Measurements from ENCODE around the gene STARD6. TPM values are rescaled to one million over a fixed set of nuclear protein-coding genes. Genes with fewer than 3 reads are reported as not detected.

STARD6 gene
- total RNA-seq, 1 donor from 2014 or later: not detected

GRCh38 chr18:54382076-54382475, 24.4 kb upstream of the STARD6 start:
- no peaks in the 10 kb centered on the region for H3K4me1 Mint-ChIP-seq
- H3K4me3 Mint-ChIP-seq: no peak overlapping the region
- H3K9me3 Mint-ChIP-seq: no peaks in the 10 kb centered on the region
- DNase-seq: no peak
- intact Hi-C loops (cut with micrococcal nuclease): no loop called here
- no peak overlapping the region for H3K27ac Mint-ChIP-seq
- peaks cover 10% of the 10 kb centered on the region for H3K36me3 Mint-ChIP-seq (ENCODE audit: low read depth)
- no peaks in the 10 kb centered on the region for H3K27me3 Mint-ChIP-seq

- Mint-ChIP-seq H3K9me3 (no peaks in the 10 kb centered on the region), H3K27ac (no peak overlapping the region), H3K36me3 (ENCODE audit: low read depth) (peaks cover 10% of the 10 kb centered on the region), H3K4me1 (no peaks in the 10 kb centered on the region), H3K27me3 (no peaks in the 10 kb centered on the region), H3K4me3 (no peak overlapping the region)
- no peak for DNase-seq
- intact Hi-C loops (cut with micrococcal nuclease): no loop called here
Measured at GRCh38 chr18:54381640-54382039, 24.0 kb upstream of the STARD6 start.

- DNase-seq: no peak
- peaks cover 13% of the 10 kb centered on the region for H3K36me3 Mint-ChIP-seq (ENCODE audit: low read depth)
- peaks cover 2% of the 10 kb centered on the region for H3K4me1 Mint-ChIP-seq
- intact Hi-C loops (cut with micrococcal nuclease): no loop called here
- H3K27ac Mint-ChIP-seq: no peak overlapping the region
- no peak overlapping the region for H3K4me3 Mint-ChIP-seq
- no peaks in the 10 kb centered on the region for H3K27me3 Mint-ChIP-seq
- no peaks in the 10 kb centered on the region for H3K9me3 Mint-ChIP-seq
Measured at GRCh38 chr18:54378057-54378456, 20.4 kb upstream of the STARD6 start.

GRCh38 chr18:54360406-54360805, 2.7 kb upstream of the STARD6 start:
- Mint-ChIP-seq H3K9me3 (no peaks in the 10 kb centered on the region), H3K36me3 (ENCODE audit: low read depth) (peaks cover 28% of the 10 kb centered on the region), H3K4me1 (peaks cover 25% of the 10 kb centered on the region), H3K4me3 (no peak overlapping the region), H3K27me3 (no peaks in the 10 kb centered on the region), H3K27ac (no peak overlapping the region)
- DNase-seq: no peak
- intact Hi-C loops (cut with micrococcal nuclease): no loop called here

GRCh38 chr18:54359233-54359632, 1.6 kb upstream of the STARD6 start:
- Mint-ChIP-seq H3K27me3 (no peaks in the 10 kb centered on the region), H3K36me3 (ENCODE audit: low read depth) (peaks cover 23% of the 10 kb centered on the region), H3K9me3 (no peaks in the 10 kb centered on the region), H3K4me1 (peaks cover 25% of the 10 kb centered on the region), H3K27ac (no peak overlapping the region), H3K4me3 (peak overlapping the region; percentile 99)
- no peak for DNase-seq
- intact Hi-C loops (cut with micrococcal nuclease): loop anchor here (2.0 to 10.0 kb wide), 3 partner anchors 30 to 424 kb away; no protein-coding TSS in a partner anchor

- Mint-ChIP-seq H3K36me3 (ENCODE audit: low read depth) (peaks cover 23% of the 10 kb centered on the region), H3K4me3 (peak overlapping the region; percentile 99), H3K27ac (peak overlapping the region; percentile 100), H3K4me1 (peaks cover 25% of the 10 kb centered on the region), H3K9me3 (no peaks in the 10 kb centered on the region), H3K27me3 (no peaks in the 10 kb centered on the region)
- no peak for DNase-seq
- intact Hi-C loops (cut with micrococcal nuclease): loop anchor here (2.0 to 10.0 kb wide), 3 partner anchors 30 to 424 kb away; no protein-coding TSS in a partner anchor
Measured at GRCh38 chr18:54358495-54359040, 910 bp upstream of the STARD6 start.

GRCh38 chr18:54357082-54357659, 487 bp downstream of the STARD6 start:
- DNase-seq: no peak
- H3K27me3 Mint-ChIP-seq: peaks cover 2% of the 10 kb centered on the region
- H3K9me3 Mint-ChIP-seq: peaks cover 2% of the 10 kb centered on the region
- H3K4me1 Mint-ChIP-seq: peaks cover 25% of the 10 kb centered on the region
- intact Hi-C loops (cut with micrococcal nuclease): loop anchor here (1.0 to 10.0 kb wide), 4 partner anchors 88 to 422 kb away; partner anchors contain the start of genes MBD2 and POLI
- H3K27ac Mint-ChIP-seq: peak overlapping the region; percentile 100
- H3K36me3 Mint-ChIP-seq (ENCODE audit: low read depth): peaks cover 18% of the 10 kb centered on the region
- peak overlapping the region; percentile 99 for H3K4me3 Mint-ChIP-seq

GRCh38 chr18:54351186-54351585, 6.5 kb downstream of the STARD6 start:
- no peak overlapping the region for H3K4me3 Mint-ChIP-seq
- H3K27ac Mint-ChIP-seq: no peak overlapping the region
- no peaks in the 10 kb centered on the region for H3K36me3 Mint-ChIP-seq (ENCODE audit: low read depth)
- peaks cover 9% of the 10 kb centered on the region for H3K9me3 Mint-ChIP-seq
- intact Hi-C loops (cut with micrococcal nuclease): loop anchor here (10.0 kb wide), 1 partner anchor 416 kb away; no protein-coding TSS in a partner anchor
- no peaks in the 10 kb centered on the region for H3K4me1 Mint-ChIP-seq
- no peak for DNase-seq
- peaks cover 35% of the 10 kb centered on the region for H3K27me3 Mint-ChIP-seq

- intact Hi-C loops (cut with micrococcal nuclease): no loop called here
Measured at GRCh38 chr18:54338230-54338629, 19.4 kb downstream of the STARD6 start.

GRCh38 chr18:54335638-54336173, 22.0 kb downstream of the STARD6 start:
- Mint-ChIP-seq H3K4me1 (peaks cover 4% of the 10 kb centered on the region), H3K27me3 (peaks cover 6% of the 10 kb centered on the region), H3K36me3 (ENCODE audit: low read depth) (no peaks in the 10 kb centered on the region), H3K27ac (no peak overlapping the region), H3K9me3 (no peaks in the 10 kb centered on the region), H3K4me3 (no peak overlapping the region)
- no peak for DNase-seq
- intact Hi-C loops (cut with micrococcal nuclease): no loop called here

More at GRCh38 chr18:54338230-54338629, 19.4 kb downstream of the STARD6 start:
- no peak overlapping the region for H3K27ac Mint-ChIP-seq
- H3K27me3 Mint-ChIP-seq: no peaks in the 10 kb centered on the region
- H3K36me3 Mint-ChIP-seq (ENCODE audit: low read depth): no peaks in the 10 kb centered on the region
- DNase-seq: no peak
- peaks cover 4% of the 10 kb centered on the region for H3K4me1 Mint-ChIP-seq
- H3K4me3 Mint-ChIP-seq: no peak overlapping the region
- no peaks in the 10 kb centered on the region for H3K9me3 Mint-ChIP-seq

- Mint-ChIP-seq H3K36me3 (ENCODE audit: low read depth) (no peaks in the 10 kb centered on the region), H3K9me3 (no peaks in the 10 kb centered on the region), H3K4me3 (no peak overlapping the region), H3K4me1 (peaks cover 4% of the 10 kb centered on the region), H3K27ac (no peak overlapping the region), H3K27me3 (peaks cover 11% of the 10 kb centered on the region)
- DNase-seq: no peak
- intact Hi-C loops (cut with micrococcal nuclease): no loop called here
Measured at GRCh38 chr18:54330768-54331548, 26.7 kb downstream of the STARD6 start.

- Mint-ChIP-seq H3K36me3 (ENCODE audit: low read depth) (no peaks in the 10 kb centered on the region), H3K27me3 (peaks cover 11% of the 10 kb centered on the region), H3K4me1 (no peaks in the 10 kb centered on the region), H3K4me3 (no peak overlapping the region), H3K27ac (no peak overlapping the region), H3K9me3 (no peaks in the 10 kb centered on the region)
- no peak for DNase-seq
- intact Hi-C loops (cut with micrococcal nuclease): no loop called here
Measured at GRCh38 chr18:54329787-54330186, 27.9 kb downstream of the STARD6 start.

GRCh38 chr18:54327818-54328217, 29.8 kb downstream of the STARD6 start:
- peaks cover 13% of the 10 kb centered on the region for H3K27me3 Mint-ChIP-seq
- no peak for DNase-seq
- H3K9me3 Mint-ChIP-seq: no peaks in the 10 kb centered on the region
- no peak overlapping the region for H3K27ac Mint-ChIP-seq
- intact Hi-C loops (cut with micrococcal nuclease): no loop called here
- no peaks in the 10 kb centered on the region for H3K4me1 Mint-ChIP-seq
- H3K4me3 Mint-ChIP-seq: no peak overlapping the region
- H3K36me3 Mint-ChIP-seq (ENCODE audit: low read depth): no peaks in the 10 kb centered on the region

GRCh38 chr18:54323970-54324369, 33.7 kb downstream of the STARD6 start:
- Mint-ChIP-seq H3K27ac (no peak overlapping the region), H3K4me3 (no peak overlapping the region)

More at GRCh38 chr18:54323970-54324369, 33.7 kb downstream of the STARD6 start:
- DNase-seq: no peak
- Mint-ChIP-seq H3K36me3 (ENCODE audit: low read depth) (no peaks in the 10 kb centered on the region), H3K27me3 (peaks cover 10% of the 10 kb centered on the region), H3K4me1 (no peaks in the 10 kb centered on the region), H3K9me3 (no peaks in the 10 kb centered on the region)
- intact Hi-C loops (cut with micrococcal nuclease): no loop called here

Measured in activated CD4-positive, alpha-beta T cell treated with anti-CD3 and anti-CD28 coated beads, Interleukin-2, amount 10 ng/mL, durations not matched to agents 24 days and 14 days (primary cell).